Small intestine (tissue), 7 donors: ENCODE results near the gene TOMM6. TPM values are rescaled to one million over a fixed set of nuclear protein-coding genes. Genes with fewer than 3 reads are reported as not detected.

Experiments
- DNase-seq, 2 donors: peaks; one replicate each; pipeline versions ENCODE4 v3.0.0 to v3.0.0-alpha.2; 2013
- FAIRE-seq: peaks from 2 replicates; lab custom pipeline; 2012; peaks lifted over from hg19 to GRCh38; lab: Jason Lieb, UNC
- H3K27ac ChIP-seq, 3 donors: one replicate each; pipeline ENCODE4 v1.5.1; 2013; ENCODE audit warnings: low read length in 2 of 3, mild to moderate bottlenecking in 2 of 3, control low read depth in 1 of 3, inconsistent platforms in 1 of 3, low read depth in 1 of 3, moderate library complexity in 1 of 3
- H3K27me3 ChIP-seq, 3 donors: one replicate each; pipeline ENCODE4 v1.6.1; 2013; ENCODE audit warnings: low read length in 3 of 3, inconsistent platforms in 1 of 3; ENCODE audit not compliant: control insufficient read depth in 3 of 3, insufficient read depth in 3 of 3
- H3K36me3 ChIP-seq, 3 donors: one replicate each; pipeline ENCODE4 v1.6.1; 2013; ENCODE audit warnings: low read length in 3 of 3, inconsistent platforms in 1 of 3, low read depth in 1 of 3, mild to moderate bottlenecking in 1 of 3, moderate library complexity in 1 of 3; ENCODE audit not compliant: control insufficient read depth in 3 of 3, insufficient read depth in 2 of 3
- H3K4me1 ChIP-seq, 3 donors: one replicate each; pipeline ENCODE4 v1.6.1; 2013; ENCODE audit warnings: low read length in 2 of 3, inconsistent platforms in 1 of 3, low read depth in 1 of 3, mild to moderate bottlenecking in 1 of 3, moderate library complexity in 1 of 3; ENCODE audit not compliant: control insufficient read depth in 3 of 3, insufficient read depth in 2 of 3
- H3K4me3 ChIP-seq, 3 donors: one replicate each; pipeline ENCODE4 v1.5.1; 2013; ENCODE audit warnings: low read length in 3 of 3, control low read depth in 1 of 3, inconsistent platforms in 1 of 3, low read depth in 1 of 3, mild to moderate bottlenecking in 1 of 3, moderate library complexity in 1 of 3
- H3K9me3 ChIP-seq, 2 donors: one replicate each; pipeline ENCODE4 v1.6.1; 2013; ENCODE audit warnings: low read depth in 1 of 2, low read length in 1 of 2; ENCODE audit not compliant: control insufficient read depth in 2 of 2, insufficient read depth in 1 of 2
- WGBS, 3 donors: extraction: QIAGEN DNeasy Blood & Tissue Kit; methylation state at CpG; one replicate each; pipeline ENCODE4 v1.1.7; 2013; 5-methylcytosine and 5-hydroxymethylcytosine counted together
- polyA plus RNA-seq, 4 donors: library from polyadenylated mRNA; stranded (reverse) in 3 of 4; unstranded in 1 of 4; fragments of 200-250 nt in 3 of 4; fragments of 120-200 nt in 1 of 4; gene quantifications; one replicate each; pipeline versions ENCODE4 v1.2.1 to v1.2.3, GENCODE V29; 2013
- donor health status: healthy with polysubstance abuse.
- donor health status: control.
- donor health status: control.
- donor health status: Bipolar disorder and iron deficiency.
- donor health status: healthy.

TOMM6 gene
- polyA plus RNA-seq, 4 donors, result 166 to 256 (median 207) TPM

DNA sequence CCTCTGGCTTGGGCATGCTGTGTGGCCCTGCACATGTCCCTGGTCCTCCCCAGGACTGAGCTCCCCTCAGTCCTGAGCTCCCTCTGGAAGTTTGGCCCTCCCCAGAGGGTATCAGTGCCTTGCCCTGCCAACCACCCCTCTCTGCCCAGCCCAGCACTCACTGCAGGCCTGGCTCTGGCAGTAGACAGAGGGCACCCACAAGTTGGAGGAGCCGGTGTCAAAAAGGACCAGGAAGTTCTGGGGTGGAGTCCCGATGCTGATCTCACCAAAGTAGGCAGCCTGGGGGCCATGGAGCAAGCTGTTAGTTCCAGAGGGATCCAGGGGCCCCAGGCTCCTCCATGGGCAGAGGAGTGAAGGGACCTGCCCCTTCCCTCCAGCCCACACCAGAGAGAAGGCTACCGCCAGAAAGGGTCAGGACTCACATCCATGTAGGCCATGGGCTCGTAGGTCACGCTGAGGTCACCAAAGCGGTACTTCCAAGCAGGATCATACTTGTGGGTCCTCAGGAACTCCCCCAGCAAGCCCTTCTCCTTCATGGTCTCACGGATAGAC lies 43.2 kb upstream of the TOMM6 start:
- H3K9me3 ChIP-seq, result no peaks in the 10 kb centered on the region
- FAIRE-seq (no peak), DNase-seq (no peak)
- WGBS, 3 donors, result 89 to 91% (median 90%) methylated on average over 7 of the region's 7 CpGs
- H3K4me3 ChIP-seq, result no peak overlapping the region
- H3K27ac ChIP-seq, result no peak overlapping the region
- no peaks in the 10 kb centered on the region for H3K36me3 ChIP-seq
- no peaks in the 10 kb centered on the region for H3K27me3 ChIP-seq
- peaks cover 0 to 20% (median 2%) of the 10 kb centered on the region in 3 donors for H3K4me1 ChIP-seq

DNA sequence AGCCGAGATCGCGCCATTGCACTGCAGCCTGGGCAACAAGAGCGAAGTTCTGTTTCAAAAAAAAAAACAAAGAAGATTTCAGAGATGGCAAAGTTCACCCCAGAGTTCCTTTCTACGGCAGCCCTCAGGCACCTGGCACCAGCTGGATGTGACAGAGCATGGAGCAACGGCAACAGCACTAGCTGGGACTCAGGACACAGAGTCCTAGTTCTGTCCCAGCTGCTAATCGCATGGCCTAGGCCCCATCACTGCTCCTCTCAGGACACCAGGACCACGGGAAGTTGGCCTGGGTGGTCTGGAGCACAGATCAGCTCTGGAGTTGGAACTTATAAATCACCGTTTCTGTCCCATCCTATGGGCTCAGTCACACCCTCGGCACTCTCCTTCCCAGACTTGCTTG lies 41.4 kb upstream of the TOMM6 start:
- Histone ChIP-seq H3K27me3 (no peaks in the 10 kb centered on the region), H3K27ac (no peak overlapping the region), H3K4me1 (peaks cover 0 to 12% (median 0%) of the 10 kb centered on the region in 3 donors), H3K9me3 (no peaks in the 10 kb centered on the region), H3K36me3 (no peaks in the 10 kb centered on the region), H3K4me3 (no peak overlapping the region)
- WGBS, 3 donors, result 42 to 73% (median 60%) methylated on average over 10 of the region's 10 CpGs
- DNase-seq (no peak), FAIRE-seq (no peak)

DNA sequence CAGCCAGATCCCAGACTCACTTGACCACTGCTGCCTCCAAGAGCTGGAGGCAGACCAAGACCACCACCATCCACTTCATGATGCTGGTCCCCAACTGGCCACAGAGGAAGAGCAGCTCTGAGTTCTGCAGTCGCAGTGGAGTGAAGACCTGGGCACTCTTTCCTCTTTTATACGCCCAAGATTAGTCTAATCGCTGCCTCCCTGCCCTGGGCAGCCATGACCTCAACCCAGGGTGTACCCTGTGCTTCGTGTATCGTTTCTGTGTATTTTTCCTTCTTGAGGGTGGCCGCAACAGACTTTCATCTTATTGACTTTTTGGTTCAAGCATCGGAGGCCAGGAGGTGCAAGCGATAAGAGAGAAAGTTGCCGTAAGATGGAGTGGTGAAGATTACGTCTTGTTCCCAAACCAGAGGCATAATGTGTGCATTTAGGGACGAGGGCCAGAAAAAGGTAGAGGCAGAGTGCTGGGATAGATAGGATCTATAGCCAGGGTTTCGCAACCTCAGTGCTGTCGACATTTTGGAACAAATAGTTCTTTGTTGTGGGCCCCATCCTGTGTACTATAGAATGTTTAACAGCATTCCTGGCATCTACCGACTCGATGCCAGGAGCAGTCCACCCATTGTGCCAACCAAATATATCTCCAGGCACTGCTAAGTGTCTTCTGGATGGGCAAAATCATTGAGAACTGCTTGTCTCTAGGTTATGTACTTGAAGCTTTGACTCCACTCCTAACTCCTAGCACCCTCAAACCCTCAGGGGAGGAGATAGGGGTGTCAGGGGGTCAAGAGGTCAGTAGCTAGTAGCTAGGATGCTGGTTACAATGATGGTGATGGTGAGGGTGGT lies 40.0 kb upstream of the TOMM6 start, which contains the start of gene PGC:
TSS of gene PGC (minus strand) at position 142 of the 846 bp plus-strand sequence. CDS start at position 79, 63 bp downstream.
- no peak for FAIRE-seq
- Histone ChIP-seq H3K27ac (no peak within 1 kb of the TSS), H3K4me3 (no peak within 1 kb of the TSS), H3K27me3 (no peaks in the 10 kb centered on the region), H3K9me3 (no peaks in the 10 kb centered on the region), H3K36me3 (no peaks in the 10 kb centered on the region), H3K4me1 (no peaks in the 10 kb centered on the region)
- no peak for DNase-seq
- 72 to 78% (median 74%) methylated on average over 15 of the region's 15 CpGs for WGBS, 3 donors

DNA sequence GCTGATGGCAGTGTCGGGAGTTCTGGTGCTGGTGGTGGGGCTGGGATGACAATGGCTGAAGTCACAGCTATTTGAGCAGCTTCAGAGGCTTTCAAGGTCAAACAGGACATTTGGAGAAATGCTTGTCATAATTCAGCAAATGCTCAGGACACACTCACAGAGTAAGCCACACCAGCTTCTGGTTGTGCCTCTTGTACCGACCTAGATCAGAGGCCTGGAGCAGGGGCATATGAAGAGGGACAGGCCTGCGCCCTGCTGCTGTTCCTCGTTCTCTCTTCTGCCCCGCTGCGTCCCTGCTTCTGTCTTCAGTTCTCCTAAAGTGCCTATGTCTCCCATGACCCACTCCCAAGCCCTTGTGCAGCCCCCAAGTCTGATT lies 39.4 kb upstream of the TOMM6 start:
- no peaks in the 10 kb centered on the region for H3K9me3 ChIP-seq
- FAIRE-seq (no peak), DNase-seq (no peak)
- no peaks in the 10 kb centered on the region for H3K4me1 ChIP-seq
- no peaks in the 10 kb centered on the region for H3K36me3 ChIP-seq
- no peaks in the 10 kb centered on the region for H3K27me3 ChIP-seq
- H3K4me3 ChIP-seq, result no peak overlapping the region
- 88 to 98% (median 94%) methylated on average over 6 of the region's 6 CpGs for WGBS, 3 donors
- no peak overlapping the region for H3K27ac ChIP-seq

DNA sequence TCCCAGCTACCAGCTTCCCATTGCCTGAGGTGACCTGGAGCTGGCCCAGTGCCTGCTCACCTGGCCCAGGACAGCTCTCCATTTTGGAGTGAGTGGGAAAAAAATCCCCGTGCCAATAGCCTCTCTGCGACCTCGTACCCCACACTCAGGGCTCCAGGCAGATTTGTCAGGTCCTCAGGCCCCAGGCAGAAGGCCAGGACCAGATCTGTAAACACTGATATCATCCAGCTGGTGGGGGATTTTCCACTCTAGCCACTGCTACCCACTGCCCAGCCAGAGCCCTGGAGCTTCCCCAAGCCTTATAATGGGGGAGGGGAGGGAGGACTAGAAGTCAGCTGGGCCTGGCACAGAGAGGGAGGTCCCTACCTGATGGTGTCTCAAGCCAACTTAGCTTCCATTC lies 39.0 kb upstream of the TOMM6 start:
- Histone ChIP-seq H3K27me3 (no peaks in the 10 kb centered on the region), H3K9me3 (no peaks in the 10 kb centered on the region), H3K4me1 (no peaks in the 10 kb centered on the region), H3K27ac (no peak overlapping the region), H3K4me3 (no peak overlapping the region), H3K36me3 (no peaks in the 10 kb centered on the region)
- FAIRE-seq (no peak), DNase-seq (no peak)
- 66 to 96% (median 81%) methylated on average over 3 of the region's 3 CpGs for WGBS, 3 donors

DNA sequence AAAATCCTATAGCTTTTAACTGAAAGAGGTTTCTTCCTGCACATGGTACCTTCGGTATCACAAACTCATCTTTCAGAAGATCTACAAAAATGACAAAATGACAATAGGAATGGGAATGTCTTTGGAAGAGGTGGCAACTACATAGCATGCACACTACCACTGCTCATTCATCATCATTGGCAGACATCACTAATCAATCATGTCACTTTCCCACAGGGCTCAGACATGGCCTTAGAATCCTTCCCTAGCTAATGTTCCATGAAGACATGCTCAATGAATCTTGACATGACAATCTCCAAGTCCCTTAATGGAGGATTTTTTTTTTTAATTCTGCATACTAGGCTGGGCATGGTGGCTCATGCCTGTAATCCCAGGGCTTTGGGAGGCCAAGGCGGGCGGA lies 37.1 kb upstream of the TOMM6 start:
- WGBS, 3 donors, result 93 to 97% (median 97%) methylated on average over 3 of the region's 3 CpGs
- FAIRE-seq, result no peak
- DNase-seq, result no peak
- no peak overlapping the region for H3K27ac ChIP-seq
- H3K4me3 ChIP-seq, result no peak overlapping the region
- H3K36me3 ChIP-seq, result no peaks in the 10 kb centered on the region
- H3K27me3 ChIP-seq, result no peaks in the 10 kb centered on the region
- no peaks in the 10 kb centered on the region for H3K4me1 ChIP-seq
- no peaks in the 10 kb centered on the region for H3K9me3 ChIP-seq

DNA sequence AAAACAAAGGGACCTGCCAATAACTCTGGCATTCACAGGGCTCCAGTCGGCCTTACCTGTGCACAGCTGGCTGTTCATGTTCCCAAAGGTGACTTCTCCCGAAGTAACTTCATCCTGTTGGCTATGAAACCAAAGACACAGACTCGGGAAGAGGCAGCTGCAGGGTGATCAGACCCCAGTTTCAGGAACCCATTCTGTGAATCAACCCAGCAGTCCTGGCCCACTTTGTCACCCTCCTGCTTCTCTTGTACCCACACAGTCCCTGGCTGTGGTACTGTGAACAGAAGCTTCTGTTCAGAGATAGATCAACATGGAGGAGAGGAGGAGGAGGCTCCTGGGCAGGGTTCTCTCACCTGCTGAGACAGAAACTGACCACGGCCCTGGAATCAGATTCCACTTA lies 31.6 kb upstream of the TOMM6 start:
- Histone ChIP-seq H3K9me3 (no peaks in the 10 kb centered on the region), H3K4me1 (no peaks in the 10 kb centered on the region), H3K27me3 (no peaks in the 10 kb centered on the region), H3K27ac (no peak overlapping the region), H3K36me3 (no peaks in the 10 kb centered on the region), H3K4me3 (no peak overlapping the region)
- FAIRE-seq, result no peak
- 62 to 75% (median 62%) methylated on average over 4 of the region's 4 CpGs for WGBS, 3 donors
- no peak for DNase-seq

DNA sequence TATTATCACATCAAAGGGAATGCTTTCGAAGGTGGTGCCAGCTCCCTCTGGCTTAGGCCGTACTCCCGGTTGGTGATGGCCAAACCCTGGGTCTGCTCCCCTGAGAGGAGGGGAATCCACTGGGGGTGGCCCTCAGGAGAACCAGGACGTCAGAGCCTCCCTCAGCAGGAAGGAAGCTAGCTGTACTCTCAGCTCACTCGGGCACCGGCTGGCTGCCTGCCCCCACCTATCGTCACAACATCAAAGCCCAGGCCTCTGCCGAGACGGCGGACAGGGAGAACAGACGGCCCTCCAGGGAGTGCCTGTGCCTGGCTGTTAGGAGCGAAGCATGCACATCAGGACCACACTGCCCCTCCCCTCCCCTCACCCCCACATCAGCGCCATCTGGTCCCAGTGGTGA lies 31.1 kb upstream of the TOMM6 start:
- no peak overlapping the region for H3K27ac ChIP-seq
- no peaks in the 10 kb centered on the region for H3K36me3 ChIP-seq
- FAIRE-seq (no peak), DNase-seq (no peak)
- H3K27me3 ChIP-seq, result no peaks in the 10 kb centered on the region
- no peaks in the 10 kb centered on the region for H3K9me3 ChIP-seq
- no peaks in the 10 kb centered on the region for H3K4me1 ChIP-seq
- no peak overlapping the region for H3K4me3 ChIP-seq
- WGBS, 3 donors, result 58 to 73% (median 67%) methylated on average over 13 of the region's 13 CpGs
